ENCODE measurements around the gene AMMECR1. TPM values are rescaled to one million over a fixed set of nuclear protein-coding genes. Genes with fewer than 3 reads are reported as not detected.

Gene AMMECR1
- total and polyA plus RNA-seq, 2 of the 4 experiments (the other 2 are of a cell fraction), result 7.0 to 11.3 TPM

DNA sequence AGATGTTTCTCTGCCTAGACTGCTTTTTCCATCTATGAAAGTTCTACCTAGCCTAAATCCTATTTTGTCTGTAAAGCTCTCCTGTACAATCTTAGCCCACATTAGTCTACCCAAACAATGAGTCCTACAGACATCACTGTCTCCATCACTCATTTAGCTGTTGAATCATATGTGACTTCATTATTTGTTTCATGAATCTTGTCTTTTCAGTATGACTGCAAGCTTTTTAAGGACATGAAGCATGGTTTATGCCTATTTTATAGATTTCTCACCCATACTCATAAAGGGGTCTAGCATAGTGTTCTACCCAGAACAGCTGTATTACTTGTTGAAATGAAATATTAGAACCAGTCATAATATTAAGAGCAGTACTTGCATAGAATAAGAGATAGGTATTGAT lies 13.0 kb downstream of the AMMECR1 start:
- Histone ChIP-seq H3K79me1 (ENCODE audit: low read depth in 1 of 2, low read length in 2 of 2) (peaks cover 0 to 17% of the 10 kb centered on the region in 2 experiments; a peak in 2 of 4 replicates), H2BK120ac (ENCODE audit: low read depth, low read length) (no peak overlapping the region), H3K9me3 (ENCODE audit: control insufficient read depth, insufficient read depth, low read length) (no peaks in the 10 kb centered on the region; the same call in 1 of the 2 replicates), H2BK15ac (ENCODE audit: low read depth, low read length) (no peak overlapping the region), H4K91ac (ENCODE audit: insufficient read depth, low read depth, low read length) (no peak overlapping the region), H2BK20ac (ENCODE audit: low read depth, low read length) (no peak overlapping the region), H3K36me3 (ENCODE audit: control insufficient read depth, insufficient read depth, low read length) (no peaks in the 10 kb centered on the region), H3K4me2 (ENCODE audit: low read depth, low read length) (no peak overlapping the region), H3K4me1 (ENCODE audit: control insufficient read depth, insufficient read depth, low read length) (no peaks in the 10 kb centered on the region), H3K23ac (ENCODE audit: low read depth, low read length) (no peak overlapping the region), H2AK5ac (ENCODE audit: low read depth, low read length) (no peak overlapping the region), H3K56ac (ENCODE audit: extremely low read depth, insufficient read depth, low read length) (no peak overlapping the region), H3K14ac (replicated peaks; ENCODE audit: low read depth, low read length) (no peak overlapping the region), H3K27me3 (ENCODE audit: control insufficient read depth, insufficient read depth, low read length) (no peaks in the 10 kb centered on the region; the same call in 1 of the 2 replicates), H4K8ac (ENCODE audit: low read depth in 2 of 2, low read length in 2 of 2) (no peak overlapping the region), H3K4ac (ENCODE audit: low read depth, low read length) (no peak overlapping the region), H2AK9ac (replicated peaks; ENCODE audit: low read depth, low read length, poor library complexity) (no peak overlapping the region), H4K20me1 (ENCODE audit: insufficient read depth, low read length) (no peaks in the 10 kb centered on the region), H2BK5ac (ENCODE audit: low read depth, low read length, poor library complexity, severe bottlenecking) (no peak overlapping the region), H3K4me3 (ENCODE audit: insufficient read depth, low read depth, low read length) (no peak overlapping the region), H3K27ac (ENCODE audit: insufficient read depth, low read length) (no peak overlapping the region), H3K9me1 (ENCODE audit: insufficient read depth, low read length) (no peaks in the 10 kb centered on the region), H3K9ac (ENCODE audit: low read depth, low read length) (no peak overlapping the region), H3K18ac (ENCODE audit: low read depth, low read length) (no peak overlapping the region), H4K5ac (ENCODE audit: low read depth, low read length) (no peak overlapping the region), H2AFZ (replicated peaks; ENCODE audit: low read length, poor library complexity) (no peak overlapping the region)
- intact Hi-C loops (cut with micrococcal nuclease) (no loop called here), in situ Hi-C loops (cut with MboI; ENCODE audit: low sequenced_read_pairs) (no loop called here), dilution Hi-C loops (cut with HindIII; ENCODE audit: low sequenced_read_pairs, unreplicated experiment) (no loop called here)
- POLR2A ChIA-PET (ENCODE audit: unreplicated experiment), result no interaction called here
- no TSS peak for BruUV-seq (replicated peaks)
- no peak for DNase-seq
- CTCF ChIA-PET, result no interaction called here
- TF ChIP-seq BHLHE40 (IDR thresholded peaks at IDR 0.05; ENCODE audit: low read depth, low read length) (no peak), ELK1 (IDR thresholded peaks at IDR 0.05; ENCODE audit: borderline replicate concordance, low read depth, low read length) (no peak), NFE2L2 (IDR thresholded peaks at IDR 0.05; ENCODE audit: low read depth, low read length) (no peak), MAZ (IDR thresholded peaks at IDR 0.05; ENCODE audit: borderline replicate concordance, low read depth, low read length) (no peak), CEBPB (IDR thresholded peaks at IDR 0.05; ENCODE audit: low read depth, low read length) (no peak)
- TF ChIP-seq, protein P1, sequence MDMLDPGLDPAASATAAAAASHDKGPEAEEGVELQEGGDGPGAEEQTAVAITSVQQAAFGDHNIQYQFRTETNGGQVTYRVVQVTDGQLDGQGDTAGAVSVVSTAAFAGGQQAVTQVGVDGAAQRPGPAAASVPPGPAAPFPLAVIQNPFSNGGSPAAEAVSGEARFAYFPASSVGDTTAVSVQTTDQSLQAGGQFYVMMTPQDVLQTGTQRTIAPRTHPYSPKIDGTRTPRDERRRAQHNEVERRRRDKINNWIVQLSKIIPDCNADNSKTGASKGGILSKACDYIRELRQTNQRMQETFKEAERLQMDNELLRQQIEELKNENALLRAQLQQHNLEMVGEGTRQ (IDR thresholded peaks at IDR 0.05; ENCODE audit: low read depth, low read length), result no peak
- TF ChIP-seq, protein P2, sequence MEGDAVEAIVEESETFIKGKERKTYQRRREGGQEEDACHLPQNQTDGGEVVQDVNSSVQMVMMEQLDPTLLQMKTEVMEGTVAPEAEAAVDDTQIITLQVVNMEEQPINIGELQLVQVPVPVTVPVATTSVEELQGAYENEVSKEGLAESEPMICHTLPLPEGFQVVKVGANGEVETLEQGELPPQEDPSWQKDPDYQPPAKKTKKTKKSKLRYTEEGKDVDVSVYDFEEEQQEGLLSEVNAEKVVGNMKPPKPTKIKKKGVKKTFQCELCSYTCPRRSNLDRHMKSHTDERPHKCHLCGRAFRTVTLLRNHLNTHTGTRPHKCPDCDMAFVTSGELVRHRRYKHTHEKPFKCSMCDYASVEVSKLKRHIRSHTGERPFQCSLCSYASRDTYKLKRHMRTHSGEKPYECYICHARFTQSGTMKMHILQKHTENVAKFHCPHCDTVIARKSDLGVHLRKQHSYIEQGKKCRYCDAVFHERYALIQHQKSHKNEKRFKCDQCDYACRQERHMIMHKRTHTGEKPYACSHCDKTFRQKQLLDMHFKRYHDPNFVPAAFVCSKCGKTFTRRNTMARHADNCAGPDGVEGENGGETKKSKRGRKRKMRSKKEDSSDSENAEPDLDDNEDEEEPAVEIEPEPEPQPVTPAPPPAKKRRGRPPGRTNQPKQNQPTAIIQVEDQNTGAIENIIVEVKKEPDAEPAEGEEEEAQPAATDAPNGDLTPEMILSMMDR (conservative IDR thresholded peaks at IDR 0.05; ENCODE audit: low read depth, low read length), result no peak
- no peak for ATAC-seq (ENCODE audit: low read depth)
